Fibroblast of lung (primary cell): ENCODE results near the gene CHCHD1.

Experiments
- EZH2 ChIP-seq: IDR thresholded peaks from 2 replicates; pipeline ENCODE4 v1.5.1; 2012; ENCODE audit warnings: low read length, control low read depth, mild to moderate bottlenecking; ENCODE audit errors: missing control alignments
- TF ChIP-seq, protein P1 (sequence below), 2 donors: IDR thresholded peaks in 1 of 2; conservative IDR thresholded peaks in 1 of 2; 1 replicate in 1 of 2; 2 replicates in 1 of 2; pipeline ENCODE4 v1.5.1; 2011 to 2012; ENCODE audit warnings: low read length in 2 of 2, control low read depth in 1 of 2, inconsistent platforms in 1 of 2, low read depth in 1 of 2, mild to moderate bottlenecking in 1 of 2

DNA sequence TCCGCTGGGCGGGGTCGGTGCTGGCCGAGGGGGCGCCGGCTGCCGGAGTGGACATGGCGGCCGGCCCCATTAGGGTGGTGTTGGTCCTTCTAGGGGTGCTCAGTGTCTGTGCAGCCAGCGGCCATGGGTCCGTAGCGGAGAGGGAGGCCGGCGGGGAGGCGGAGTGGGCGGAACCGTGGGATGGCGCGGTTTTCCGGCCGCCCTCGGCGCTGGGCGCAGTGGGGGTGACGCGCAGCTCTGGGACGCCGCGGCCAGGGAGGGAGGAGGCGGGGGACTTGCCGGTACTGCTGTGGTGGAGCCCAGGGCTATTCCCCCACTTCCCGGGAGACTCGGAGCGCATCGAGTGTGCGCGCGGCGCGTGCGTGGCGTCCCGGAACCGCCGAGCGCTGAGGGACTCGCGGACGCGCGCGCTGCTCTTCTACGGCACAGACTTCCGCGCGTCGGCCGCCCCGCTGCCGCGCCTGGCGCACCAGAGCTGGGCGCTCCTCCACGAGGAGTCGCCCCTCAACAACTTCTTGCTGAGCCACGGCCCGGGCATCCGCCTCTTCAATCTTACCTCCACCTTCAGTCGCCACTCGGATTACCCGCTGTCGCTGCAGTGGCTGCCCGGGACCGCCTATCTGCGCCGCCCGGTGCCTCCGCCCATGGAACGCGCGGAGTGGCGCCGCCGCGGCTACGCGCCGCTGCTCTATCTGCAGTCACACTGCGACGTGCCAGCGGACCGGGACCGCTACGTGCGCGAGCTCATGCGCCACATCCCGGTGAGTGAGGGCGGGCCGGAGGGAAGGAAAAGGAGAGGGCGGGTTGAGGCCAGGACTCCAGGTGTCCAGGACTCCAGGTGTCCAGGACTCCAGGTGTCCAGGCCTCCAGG is 9.3 kb upstream of the CHCHD1 start:
- TF ChIP-seq, protein P1, sequence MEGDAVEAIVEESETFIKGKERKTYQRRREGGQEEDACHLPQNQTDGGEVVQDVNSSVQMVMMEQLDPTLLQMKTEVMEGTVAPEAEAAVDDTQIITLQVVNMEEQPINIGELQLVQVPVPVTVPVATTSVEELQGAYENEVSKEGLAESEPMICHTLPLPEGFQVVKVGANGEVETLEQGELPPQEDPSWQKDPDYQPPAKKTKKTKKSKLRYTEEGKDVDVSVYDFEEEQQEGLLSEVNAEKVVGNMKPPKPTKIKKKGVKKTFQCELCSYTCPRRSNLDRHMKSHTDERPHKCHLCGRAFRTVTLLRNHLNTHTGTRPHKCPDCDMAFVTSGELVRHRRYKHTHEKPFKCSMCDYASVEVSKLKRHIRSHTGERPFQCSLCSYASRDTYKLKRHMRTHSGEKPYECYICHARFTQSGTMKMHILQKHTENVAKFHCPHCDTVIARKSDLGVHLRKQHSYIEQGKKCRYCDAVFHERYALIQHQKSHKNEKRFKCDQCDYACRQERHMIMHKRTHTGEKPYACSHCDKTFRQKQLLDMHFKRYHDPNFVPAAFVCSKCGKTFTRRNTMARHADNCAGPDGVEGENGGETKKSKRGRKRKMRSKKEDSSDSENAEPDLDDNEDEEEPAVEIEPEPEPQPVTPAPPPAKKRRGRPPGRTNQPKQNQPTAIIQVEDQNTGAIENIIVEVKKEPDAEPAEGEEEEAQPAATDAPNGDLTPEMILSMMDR (conservative IDR thresholded peaks at IDR 0.05 in 1 of 2, IDR thresholded peaks at IDR 0.05 in 1 of 2; ENCODE audit: low read depth in 1 of 2, low read length in 2 of 2): no peak
- TF ChIP-seq EZH2: no peak
